ENCODE data around the gene TRIM40. TPM values are rescaled to one million over a fixed set of nuclear protein-coding genes. Genes with fewer than 3 reads are reported as not detected.

The TRIM40 gene
- total and polyA plus RNA-seq, 2 experiments from 2014 or later = not detected

- ATAC-seq (no peak), DNase-seq (ENCODE audit: low spot score) (no peak)
- Histone ChIP-seq H3K36me3 (ENCODE audit: insufficient read depth) (no peaks in the 10 kb centered on the region), H3F3A (replicated peaks; ENCODE audit: low read depth) (no peaks in the 10 kb centered on the region), H3K4me1 (ENCODE audit: insufficient read depth) (no peaks in the 10 kb centered on the region), H3K79me2 (replicated peaks; ENCODE audit: insufficient read depth) (no peaks in the 10 kb centered on the region), H3K4me3 (no peak overlapping the region), H4K20me1 (replicated peaks; ENCODE audit: insufficient read depth) (no peaks in the 10 kb centered on the region), H3K4me2 (no peak overlapping the region), H2AFZ (no peak overlapping the region), H3K9me2 (ENCODE audit: insufficient read depth) (no peaks in the 10 kb centered on the region), H3K27me3 (ENCODE audit: insufficient read depth) (0 out of 2 replicates have a peak, but pooled peaks cover 11% of the 10 kb centered on the region), H3K27ac (ENCODE audit: low read depth) (no peak overlapping the region)
- Mint-ChIP-seq H3K9me3 (no peaks in the 10 kb centered on the region), H3K4me3 (no peak overlapping the region), H3K27ac (no peak overlapping the region), H3K4me1 (peaks cover 3% of the 10 kb centered on the region; the same call in 2 of the 3 replicates), H3K27me3 (ENCODE audit: insufficient read depth, low read depth, poor library complexity) (peaks cover 2% of the 10 kb centered on the region), H3K36me3 (ENCODE audit: low read depth) (no peaks in the 10 kb centered on the region)
- no peak for TF ChIP-seq CTCF (conservative IDR thresholded peaks at IDR 0.05; ENCODE audit: low read depth in 2 of 2)
- TF ChIP-seq CREB1 (CRISPR knock-in tag; IDR thresholded peaks at IDR 0.05; ENCODE audit: low read depth) = no peak
- no peak for TF ChIP-seq EZH2 (IDR thresholded peaks at IDR 0.05; ENCODE audit: low read depth, unreplicated experiment)
- TF ChIP-seq ZNF114 (CRISPR knock-in tag; IDR thresholded peaks at IDR 0.05) = no peak
- no peak for TF ChIP-seq POLR2AphosphoS5 (IDR thresholded peaks at IDR 0.05; ENCODE audit: low read depth)
- no peak for TF ChIP-seq ZNF462 (CRISPR knock-in tag; IDR thresholded peaks at IDR 0.05)
Observed at GRCh38 chr6:30150671-30151395, 14.9 kb downstream of the TRIM40 start.
